SK-N-SH (cell line): ENCODE data around the gene ATP2B3. TPM values are rescaled to one million over a fixed set of nuclear protein-coding genes. Genes with fewer than 3 reads are reported as not detected.

Source experiments
- CTCF ChIA-PET: fragments of 300-600, 350-600 bp; formaldehyde crosslinking; extraction: SDS; loops from one replicate; lab custom pipeline; 2021; lab: Yijun Ruan, JAX
- POLR2A ChIA-PET: fragments of 350-600 bp; sonication (Branson Sonifier 250); formaldehyde crosslinking; extraction: SDS; loops from one replicate; lab custom pipeline; 2020; ENCODE audit warnings: antibody characterized with exemption, inconsistent platforms; lab: Yijun Ruan, JAX
- DNase-seq: peaks from one replicate; pipeline ENCODE4 v3.0.0; 2012
- H2AFZ ChIP-seq: fragments of 200-600 bp; sonication (generic); 2 replicates; pipeline ENCODE4 v1.8.1; 2016; ENCODE audit warnings: antibody characterized with exemption, mild to moderate bottlenecking, low read depth
- H3F3A ChIP-seq: fragments of 200-600 bp; sonication (generic); replicated peaks from 2 replicates; pipeline ENCODE3; 2016; ENCODE audit warnings: antibody characterized with exemption, mild to moderate bottlenecking; ENCODE audit not compliant: insufficient read depth
- H3K27ac ChIP-seq, 2 experiments: fragments of 200-500 bp in 1 of 2; fragments of 200-600 bp in 1 of 2; sonication (Bioruptor generic) in 1 of 2; sonication (generic), shearing (Covaris generic) in 1 of 2; 2 replicates each; pipeline versions ENCODE4 v1.5.1 to v1.6.1; 2014 to 2016; ENCODE audit warnings: low read depth in 2 of 2, inconsistent platforms in 1 of 2, low read length in 1 of 2, mild to moderate bottlenecking in 1 of 2, mixed read lengths in 1 of 2
- H3K27me3 ChIP-seq: fragments of 200-600 bp; sonication (generic), shearing (Covaris generic); 2 replicates; pipeline ENCODE4 v1.6.1; 2016; ENCODE audit warnings: mixed run types; ENCODE audit not compliant: insufficient read depth
- H3K36me3 ChIP-seq, 2 experiments: fragments of 200-500 bp in 1 of 2; fragments of 200-600 bp in 1 of 2; sonication (Bioruptor generic) in 1 of 2; sonication (generic) in 1 of 2; replicated peaks in 1 of 2; 2 replicates each; pipeline versions ENCODE3 to v1.5.1; 2014 to 2016; ENCODE audit warnings: low read length in 1 of 2, mild to moderate bottlenecking in 1 of 2; ENCODE audit not compliant: insufficient read depth in 2 of 2, control insufficient read depth in 1 of 2
- H3K4me1 ChIP-seq, 2 experiments: fragments of 200-500 bp in 1 of 2; fragments of 200-600 bp in 1 of 2; sonication (Bioruptor generic) in 1 of 2; sonication (generic), shearing (Covaris generic) in 1 of 2; 2 replicates each; pipeline versions ENCODE4 v1.5.1 to v1.6.1; 2014 to 2016; ENCODE audit warnings: low read depth in 1 of 2, low read length in 1 of 2, mixed run types in 1 of 2; ENCODE audit not compliant: insufficient read depth in 2 of 2, control insufficient read depth in 1 of 2
- H3K4me2 ChIP-seq: fragments of 200-600 bp; sonication (generic), shearing (Covaris generic); 2 replicates; pipeline ENCODE4 v1.6.1; 2017; ENCODE audit warnings: mixed run types
- H3K4me3 ChIP-seq, 2 experiments: fragments of 200-500 bp in 1 of 2; fragments of 200-600 bp in 1 of 2; sonication (Bioruptor generic) in 1 of 2; sonication (generic), shearing (Covaris generic) in 1 of 2; 2 replicates each; pipeline versions ENCODE4 v1.5.1 to v1.8.1; 2014 to 2016; ENCODE audit warnings: low read depth in 2 of 2, inconsistent platforms in 1 of 2, low read length in 1 of 2, mild to moderate bottlenecking in 1 of 2, mixed read lengths in 1 of 2, moderate library complexity in 1 of 2
- H3K79me2 ChIP-seq: fragments of 200-600 bp; sonication (generic); 2 replicates; pipeline ENCODE4 v1.8.1; 2017; ENCODE audit warnings: mild to moderate bottlenecking; ENCODE audit not compliant: insufficient read depth
- H3K9ac ChIP-seq: fragments of 200-600 bp; sonication (generic); 2 replicates; pipeline ENCODE4 v1.6.1; 2017; ENCODE audit warnings: mixed run types
- H3K9me2 ChIP-seq: fragments of 200-600 bp; sonication (generic); 2 replicates; pipeline ENCODE4 v1.6.1; 2017; ENCODE audit warnings: mixed run types
- H3K9me3 ChIP-seq: fragments of 200-600 bp; sonication (generic); 2 replicates; pipeline ENCODE4 v1.6.1; 2017; ENCODE audit warnings: mixed run types, mild to moderate bottlenecking, moderate library complexity
- H4K20me1 ChIP-seq: fragments of 200-600 bp; sonication (generic); 2 replicates; pipeline ENCODE4 v1.6.1; 2017; ENCODE audit warnings: mild to moderate bottlenecking, mixed run types; ENCODE audit not compliant: insufficient read depth
- CHD2 ChIP-seq: fragments of 150-350 bp; IDR thresholded peaks from 2 replicates; pipeline ENCODE4 v1.6.1; 2018; ENCODE audit warnings: low read length; ENCODE audit not compliant: partially characterized antibody
- ELF1 ChIP-seq: IDR thresholded peaks from 2 replicates; pipeline ENCODE4 v1.4.0; 2012
- EZH2phosphoT487 ChIP-seq: fragments of 200-600 bp; sonication (generic); IDR thresholded peaks from 2 replicates; pipeline ENCODE4 v1.6.1; 2017; ENCODE audit warnings: low read depth, mixed run types, mild to moderate bottlenecking, antibody characterized with exemption, moderate library complexity, borderline replicate concordance
- FOXJ3 ChIP-seq: sonication (generic); formaldehyde crosslinking; IDR thresholded peaks from 2 replicates; pipeline ENCODE4 v1.5.1; 2020; ENCODE audit warnings: mild to moderate bottlenecking, missing genetic modification reagents
- GABPA ChIP-seq: IDR thresholded peaks from 2 replicates; pipeline ENCODE4 v1.4.0; 2012; ENCODE audit warnings: low read depth, mild to moderate bottlenecking
- GATA2 ChIP-seq: sonication (generic); formaldehyde crosslinking; IDR thresholded peaks from 2 replicates; pipeline ENCODE4 v1.5.0; 2020; ENCODE audit warnings: mild to moderate bottlenecking, missing genetic modification reagents
- JUND ChIP-seq: IDR thresholded peaks from 2 replicates; pipeline ENCODE4 v1.4.0; 2012
- MEF2A ChIP-seq: IDR thresholded peaks from 2 replicates; pipeline ENCODE4 v1.4.0; 2012; ENCODE audit warnings: low read depth, borderline replicate concordance
- RAD21 ChIP-seq: IDR thresholded peaks from 2 replicates; pipeline ENCODE4 v1.6.1; 2012; ENCODE audit warnings: mild to moderate bottlenecking, low read length
- SIN3A ChIP-seq: IDR thresholded peaks from 2 replicates; pipeline ENCODE4 v1.6.1; 2012; ENCODE audit warnings: low read depth, mild to moderate bottlenecking, low read length, moderate library complexity, borderline replicate concordance
- SMC3 ChIP-seq: IDR thresholded peaks from 2 replicates; pipeline ENCODE4 v1.6.1; 2012; ENCODE audit warnings: low read depth, low read length, improper control_type of control experiment
- TEAD4 ChIP-seq: IDR thresholded peaks from 2 replicates; pipeline ENCODE4 v1.4.0; 2012; ENCODE audit warnings: mild to moderate bottlenecking, borderline replicate concordance; ENCODE audit not compliant: insufficient read depth
- YY1 ChIP-seq: IDR thresholded peaks from 2 replicates; pipeline ENCODE4 v1.4.0; 2012; ENCODE audit warnings: low read depth, mild to moderate bottlenecking
- WGBS: methylation state at CpG from one replicate; pipeline ENCODE4 v1.1.6; 2017; ENCODE audit warnings: low lambda C conversion rate; 5-methylcytosine and 5-hydroxymethylcytosine counted together
- polyA plus RNA-seq, 3 experiments: library from polyadenylated mRNA; depleted of rRNA; stranded (reverse); fragments of >200 nt; gene quantifications; 2 replicates each; pipeline ENCODE4 v1.2.3, GENCODE V29; 2012
- TF ChIP-seq, protein P1 (sequence below): IDR thresholded peaks from 2 replicates; pipeline ENCODE4 v1.4.0; 2012; ENCODE audit warnings: low read depth, borderline replicate concordance
- TF ChIP-seq, protein P2 (sequence below): IDR thresholded peaks from 2 replicates; pipeline ENCODE4 v1.4.0; 2012; ENCODE audit warnings: low read depth
- TF ChIP-seq, protein P3 (sequence below): fragments of 200-600 bp; sonication (generic); IDR thresholded peaks from 2 replicates; pipeline ENCODE4 v1.6.1; 2017; ENCODE audit warnings: antibody characterized with exemption, mild to moderate bottlenecking, moderate library complexity
- TF ChIP-seq, protein P4 (sequence below): fragments of 150-350 bp; IDR thresholded peaks from 2 replicates; pipeline ENCODE4 v1.6.1; 2017; ENCODE audit warnings: antibody characterized with exemption, low read length, low read depth, borderline replicate concordance
- TF ChIP-seq, protein P5 (sequence below): IDR thresholded peaks from 2 replicates; pipeline ENCODE4 v1.6.1; 2012; ENCODE audit warnings: mild to moderate bottlenecking, low read depth, low read length, moderate library complexity

ATP2B3 gene
- polyA plus RNA-seq, 1 of the 3 experiments (the other 2 are of a cell fraction), result 0.16 TPM

DNA sequence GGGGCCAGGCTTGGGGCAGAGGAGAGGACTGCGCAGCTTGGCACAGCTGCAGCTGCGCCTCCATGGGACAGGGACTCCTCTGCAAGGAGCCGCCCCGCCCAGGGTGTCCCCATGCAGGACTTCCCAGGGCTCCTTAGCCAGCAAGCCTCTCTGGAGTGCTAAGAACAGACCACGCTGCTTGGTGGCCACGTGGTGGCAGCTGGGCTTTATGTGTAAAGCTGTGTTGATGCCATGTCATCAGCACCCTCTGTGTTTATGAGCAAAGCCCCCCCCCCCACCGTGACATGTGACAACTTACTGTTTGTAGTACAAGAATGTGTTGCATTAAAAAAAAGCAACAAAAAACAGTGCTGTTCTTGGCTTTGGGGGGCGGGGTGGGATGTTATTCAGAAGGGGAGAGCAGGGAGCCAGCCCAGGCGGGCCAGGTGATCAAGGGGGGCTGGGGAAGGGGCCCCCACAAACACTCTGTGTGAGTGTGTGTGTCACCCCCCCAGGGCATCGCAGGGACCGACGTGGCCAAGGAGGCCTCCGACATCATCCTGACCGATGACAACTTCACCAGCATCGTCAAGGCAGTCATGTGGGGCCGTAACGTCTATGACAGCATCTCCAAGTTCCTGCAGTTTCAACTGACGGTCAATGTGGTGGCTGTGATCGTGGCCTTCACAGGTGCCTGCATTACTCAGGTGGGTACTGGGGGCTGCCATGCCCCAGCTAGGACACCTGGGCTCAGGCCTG is 40.3 kb downstream of the ATP2B3 start:
- DNase-seq, result no peak
- WGBS, result 30% methylated on average over 6 of the region's 19 CpGs
- no peaks in the 10 kb centered on the region for H3K36me3 ChIP-seq
- H3K9me3 ChIP-seq, result no peaks in the 10 kb centered on the region
- H3K9me2 ChIP-seq, result no peaks in the 10 kb centered on the region
- peaks cover 82% of the 10 kb centered on the region for H3K27me3 ChIP-seq
- no peak overlapping the region for H3K4me3 ChIP-seq
- H3K79me2 ChIP-seq, result no peaks in the 10 kb centered on the region
- ChIA-PET CTCF (interaction anchor here (1.1 to 7.9 kb wide), 4 partner anchors 24 to 110 kb away, joined by 3 to 92 read pairs (median 6); partner anchors contain the start of gene DUSP9), POLR2A (no interaction called here)
- H4K20me1 ChIP-seq, result no peaks in the 10 kb centered on the region
- H3K9ac ChIP-seq, result no peak overlapping the region
- H3K27ac ChIP-seq, result no peak overlapping the region
- no peaks in the 10 kb centered on the region for H3K4me1 ChIP-seq
- H3K4me2 ChIP-seq, result no peak overlapping the region
- TF ChIP-seq, protein P1, sequence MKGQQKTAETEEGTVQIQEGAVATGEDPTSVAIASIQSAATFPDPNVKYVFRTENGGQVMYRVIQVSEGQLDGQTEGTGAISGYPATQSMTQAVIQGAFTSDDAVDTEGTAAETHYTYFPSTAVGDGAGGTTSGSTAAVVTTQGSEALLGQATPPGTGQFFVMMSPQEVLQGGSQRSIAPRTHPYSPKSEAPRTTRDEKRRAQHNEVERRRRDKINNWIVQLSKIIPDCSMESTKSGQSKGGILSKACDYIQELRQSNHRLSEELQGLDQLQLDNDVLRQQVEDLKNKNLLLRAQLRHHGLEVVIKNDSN, result no peak
- no peak for TF ChIP-seq YY1
- TF ChIP-seq, protein P2, sequence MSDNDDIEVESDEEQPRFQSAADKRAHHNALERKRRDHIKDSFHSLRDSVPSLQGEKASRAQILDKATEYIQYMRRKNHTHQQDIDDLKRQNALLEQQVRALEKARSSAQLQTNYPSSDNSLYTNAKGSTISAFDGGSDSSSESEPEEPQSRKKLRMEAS, result no peak
- no peak for TF ChIP-seq GABPA
- no peak for TF ChIP-seq SMC3
- TF ChIP-seq ELF1, result no peak
- no peak for TF ChIP-seq FOXJ3 (CRISPR knock-in tag)
- TF ChIP-seq, protein P3, sequence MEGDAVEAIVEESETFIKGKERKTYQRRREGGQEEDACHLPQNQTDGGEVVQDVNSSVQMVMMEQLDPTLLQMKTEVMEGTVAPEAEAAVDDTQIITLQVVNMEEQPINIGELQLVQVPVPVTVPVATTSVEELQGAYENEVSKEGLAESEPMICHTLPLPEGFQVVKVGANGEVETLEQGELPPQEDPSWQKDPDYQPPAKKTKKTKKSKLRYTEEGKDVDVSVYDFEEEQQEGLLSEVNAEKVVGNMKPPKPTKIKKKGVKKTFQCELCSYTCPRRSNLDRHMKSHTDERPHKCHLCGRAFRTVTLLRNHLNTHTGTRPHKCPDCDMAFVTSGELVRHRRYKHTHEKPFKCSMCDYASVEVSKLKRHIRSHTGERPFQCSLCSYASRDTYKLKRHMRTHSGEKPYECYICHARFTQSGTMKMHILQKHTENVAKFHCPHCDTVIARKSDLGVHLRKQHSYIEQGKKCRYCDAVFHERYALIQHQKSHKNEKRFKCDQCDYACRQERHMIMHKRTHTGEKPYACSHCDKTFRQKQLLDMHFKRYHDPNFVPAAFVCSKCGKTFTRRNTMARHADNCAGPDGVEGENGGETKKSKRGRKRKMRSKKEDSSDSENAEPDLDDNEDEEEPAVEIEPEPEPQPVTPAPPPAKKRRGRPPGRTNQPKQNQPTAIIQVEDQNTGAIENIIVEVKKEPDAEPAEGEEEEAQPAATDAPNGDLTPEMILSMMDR, result no peak
- TF ChIP-seq JUND, result no peak
- TF ChIP-seq TEAD4, result no peak
- TF ChIP-seq, protein P4, sequence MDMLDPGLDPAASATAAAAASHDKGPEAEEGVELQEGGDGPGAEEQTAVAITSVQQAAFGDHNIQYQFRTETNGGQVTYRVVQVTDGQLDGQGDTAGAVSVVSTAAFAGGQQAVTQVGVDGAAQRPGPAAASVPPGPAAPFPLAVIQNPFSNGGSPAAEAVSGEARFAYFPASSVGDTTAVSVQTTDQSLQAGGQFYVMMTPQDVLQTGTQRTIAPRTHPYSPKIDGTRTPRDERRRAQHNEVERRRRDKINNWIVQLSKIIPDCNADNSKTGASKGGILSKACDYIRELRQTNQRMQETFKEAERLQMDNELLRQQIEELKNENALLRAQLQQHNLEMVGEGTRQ, result no peak
- TF ChIP-seq RAD21, result no peak
- TF ChIP-seq CHD2, result no peak
- H3F3A ChIP-seq, result no peaks in the 10 kb centered on the region
- H2AFZ ChIP-seq, result no peak overlapping the region

DNA sequence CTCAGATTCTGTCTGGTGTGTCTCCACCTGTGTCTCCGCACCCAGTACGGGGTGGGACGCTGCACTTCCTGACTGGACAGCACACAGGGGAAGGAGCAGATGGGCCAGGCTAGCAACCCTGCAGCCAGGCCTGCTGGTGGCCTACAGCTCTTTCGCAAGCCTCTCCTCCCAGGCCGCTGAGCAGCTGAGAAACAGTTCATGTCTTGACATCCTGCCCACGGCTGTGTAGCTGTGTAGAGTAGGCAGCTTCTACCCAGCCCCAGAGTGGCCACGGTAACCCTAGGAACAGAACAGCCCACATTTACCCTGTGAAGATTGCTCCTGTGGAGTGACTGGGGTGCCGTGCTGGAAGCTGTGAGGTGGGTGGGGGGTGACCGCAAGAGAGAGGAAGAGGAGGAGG is 42.6 kb downstream of the ATP2B3 start:
- DNase-seq, result no peak
- no peak overlapping the region for H2AFZ ChIP-seq
- no peak overlapping the region for H3K4me3 ChIP-seq
- no peak overlapping the region for H3K27ac ChIP-seq
- H3K9me2 ChIP-seq, result no peaks in the 10 kb centered on the region
- H3K79me2 ChIP-seq, result no peaks in the 10 kb centered on the region
- H3K36me3 ChIP-seq, result no peaks in the 10 kb centered on the region
- ChIA-PET CTCF (interaction anchor here (1.0 to 4.0 kb wide), 3 partner anchors 21 to 108 kb away, joined by 4 to 20 read pairs (median 6); no protein-coding TSS in a partner anchor), POLR2A (no interaction called here)
- peaks cover 79% of the 10 kb centered on the region for H3K27me3 ChIP-seq
- H4K20me1 ChIP-seq, result no peaks in the 10 kb centered on the region
- H3F3A ChIP-seq, result no peaks in the 10 kb centered on the region
- H3K9ac ChIP-seq, result no peak overlapping the region
- 52% methylated on average over 3 of the region's 9 CpGs for WGBS
- no peak overlapping the region for H3K4me2 ChIP-seq
- no peaks in the 10 kb centered on the region for H3K4me1 ChIP-seq
- no peaks in the 10 kb centered on the region for H3K9me3 ChIP-seq
- no peak for TF ChIP-seq RAD21
- no peak for TF ChIP-seq EZH2phosphoT487
- TF ChIP-seq, protein P2, result no peak
- TF ChIP-seq MEF2A, result no peak
- TF ChIP-seq, protein P5, sequence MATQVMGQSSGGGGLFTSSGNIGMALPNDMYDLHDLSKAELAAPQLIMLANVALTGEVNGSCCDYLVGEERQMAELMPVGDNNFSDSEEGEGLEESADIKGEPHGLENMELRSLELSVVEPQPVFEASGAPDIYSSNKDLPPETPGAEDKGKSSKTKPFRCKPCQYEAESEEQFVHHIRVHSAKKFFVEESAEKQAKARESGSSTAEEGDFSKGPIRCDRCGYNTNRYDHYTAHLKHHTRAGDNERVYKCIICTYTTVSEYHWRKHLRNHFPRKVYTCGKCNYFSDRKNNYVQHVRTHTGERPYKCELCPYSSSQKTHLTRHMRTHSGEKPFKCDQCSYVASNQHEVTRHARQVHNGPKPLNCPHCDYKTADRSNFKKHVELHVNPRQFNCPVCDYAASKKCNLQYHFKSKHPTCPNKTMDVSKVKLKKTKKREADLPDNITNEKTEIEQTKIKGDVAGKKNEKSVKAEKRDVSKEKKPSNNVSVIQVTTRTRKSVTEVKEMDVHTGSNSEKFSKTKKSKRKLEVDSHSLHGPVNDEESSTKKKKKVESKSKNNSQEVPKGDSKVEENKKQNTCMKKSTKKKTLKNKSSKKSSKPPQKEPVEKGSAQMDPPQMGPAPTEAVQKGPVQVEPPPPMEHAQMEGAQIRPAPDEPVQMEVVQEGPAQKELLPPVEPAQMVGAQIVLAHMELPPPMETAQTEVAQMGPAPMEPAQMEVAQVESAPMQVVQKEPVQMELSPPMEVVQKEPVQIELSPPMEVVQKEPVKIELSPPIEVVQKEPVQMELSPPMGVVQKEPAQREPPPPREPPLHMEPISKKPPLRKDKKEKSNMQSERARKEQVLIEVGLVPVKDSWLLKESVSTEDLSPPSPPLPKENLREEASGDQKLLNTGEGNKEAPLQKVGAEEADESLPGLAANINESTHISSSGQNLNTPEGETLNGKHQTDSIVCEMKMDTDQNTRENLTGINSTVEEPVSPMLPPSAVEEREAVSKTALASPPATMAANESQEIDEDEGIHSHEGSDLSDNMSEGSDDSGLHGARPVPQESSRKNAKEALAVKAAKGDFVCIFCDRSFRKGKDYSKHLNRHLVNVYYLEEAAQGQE, result no peak
- no peak for TF ChIP-seq GATA2
- TF ChIP-seq SIN3A, result no peak
